NCI-H82 treated with DMSO at 0.1 percent for 48 hours (cell line): Measurements from ENCODE around the gene IL3RA.
"Not testable (repeated sequence)": the region's sequence is repeated elsewhere in the genome, so short reads cannot be mapped to it uniquely, and the experiment has no call there.

ENCODE experiments used
- DNase-seq: peaks from one replicate; lab custom pipeline; 2025; ENCODE audit not compliant: unreplicated experiment; lab: John Stamatoyannopoulos, UW

The IL3RA gene

GRCh38 chrX:1327651-1328304 lies 8.8 kb upstream of the IL3RA start:
- DNase-seq = no peak

- DNase-seq = no peak
Measured at GRCh38 chrX:1330605-1331004, 6.0 kb upstream of the IL3RA start.

DNA sequence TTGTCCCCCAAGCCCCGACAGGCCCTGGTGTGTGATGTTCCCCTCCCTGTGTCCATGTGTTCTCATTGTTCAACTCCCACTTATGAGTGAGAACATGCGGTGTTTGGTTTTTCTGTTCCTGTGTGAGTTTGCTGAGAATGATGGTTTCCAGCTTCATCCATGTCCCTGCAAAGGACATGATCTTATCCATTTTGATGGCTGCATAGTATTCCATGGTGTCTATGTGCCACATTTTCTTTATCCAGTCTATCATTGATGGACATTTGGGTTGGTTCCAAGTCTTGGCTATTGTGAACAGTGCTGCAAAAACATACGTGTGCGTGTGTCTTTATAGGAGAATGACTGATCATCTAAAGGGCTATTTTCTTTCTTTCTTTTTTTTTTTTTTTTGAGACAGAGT lies 4.2 kb upstream of the IL3RA start:
- DNase-seq = not testable (repeated sequence)

- DNase-seq = no peak
Measured at GRCh38 chrX:1334854-1335253, 1.7 kb upstream of the IL3RA start.

GRCh38 chrX:1336948-1337779 lies 579 bp downstream of the IL3RA start:
- no peak for DNase-seq

- DNase-seq = no peak
Measured at GRCh38 chrX:1341545-1342184, 5.1 kb downstream of the IL3RA start.

GRCh38 chrX:1349606-1350005 lies 13.0 kb downstream of the IL3RA start:
- DNase-seq = not testable (repeated sequence)

GRCh38 chrX:1351981-1352714 lies 15.6 kb downstream of the IL3RA start:
- no peak for DNase-seq

DNA sequence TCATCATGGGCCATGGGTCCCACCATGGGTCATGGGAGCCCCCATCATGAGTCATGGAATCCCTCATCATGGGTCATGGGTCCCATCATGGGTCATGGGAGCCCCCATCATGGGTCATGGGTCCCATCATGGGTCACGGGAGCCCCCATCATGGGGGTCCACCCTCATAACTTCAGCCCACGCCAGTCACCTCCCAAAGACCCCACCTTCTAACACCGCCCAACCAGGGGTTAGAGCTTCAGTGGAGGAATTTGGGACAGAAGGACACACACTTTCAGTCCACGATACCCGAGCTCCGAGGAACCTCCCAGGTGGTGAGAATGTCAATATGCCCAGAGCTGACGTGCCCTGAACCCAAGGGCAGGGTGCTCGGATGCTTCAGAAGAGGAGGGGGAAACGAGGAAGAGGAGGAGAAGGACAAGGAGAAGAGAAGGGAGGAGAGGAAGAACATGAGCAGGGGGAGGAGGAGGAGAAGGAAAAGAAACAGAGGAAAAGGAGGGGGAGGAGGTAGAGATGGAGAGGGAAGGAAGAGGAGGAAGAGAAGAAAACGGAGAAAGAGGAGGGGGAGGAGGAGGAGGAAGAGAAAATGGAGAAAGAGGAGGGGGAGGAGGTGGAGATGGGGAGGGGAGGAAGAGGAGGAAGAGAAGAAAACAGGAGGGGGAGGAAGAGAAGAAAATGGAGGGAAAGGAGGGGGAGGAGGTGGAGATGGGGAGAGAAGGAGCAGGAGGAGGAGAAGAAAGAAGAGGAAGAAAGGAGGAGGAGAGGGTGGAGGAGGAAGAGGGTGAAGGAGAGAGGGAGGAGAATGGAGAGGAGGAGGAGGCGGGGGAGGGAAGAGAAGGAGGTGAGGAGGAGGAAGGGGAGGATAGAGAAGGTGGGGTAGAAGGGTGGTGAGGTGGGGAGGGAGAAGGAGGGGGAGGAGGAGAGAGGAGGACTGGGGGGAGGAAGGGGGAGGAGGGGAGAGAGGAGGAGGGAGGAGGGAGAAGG lies 17.7 kb downstream of the IL3RA start:
- no peak for DNase-seq

DNA sequence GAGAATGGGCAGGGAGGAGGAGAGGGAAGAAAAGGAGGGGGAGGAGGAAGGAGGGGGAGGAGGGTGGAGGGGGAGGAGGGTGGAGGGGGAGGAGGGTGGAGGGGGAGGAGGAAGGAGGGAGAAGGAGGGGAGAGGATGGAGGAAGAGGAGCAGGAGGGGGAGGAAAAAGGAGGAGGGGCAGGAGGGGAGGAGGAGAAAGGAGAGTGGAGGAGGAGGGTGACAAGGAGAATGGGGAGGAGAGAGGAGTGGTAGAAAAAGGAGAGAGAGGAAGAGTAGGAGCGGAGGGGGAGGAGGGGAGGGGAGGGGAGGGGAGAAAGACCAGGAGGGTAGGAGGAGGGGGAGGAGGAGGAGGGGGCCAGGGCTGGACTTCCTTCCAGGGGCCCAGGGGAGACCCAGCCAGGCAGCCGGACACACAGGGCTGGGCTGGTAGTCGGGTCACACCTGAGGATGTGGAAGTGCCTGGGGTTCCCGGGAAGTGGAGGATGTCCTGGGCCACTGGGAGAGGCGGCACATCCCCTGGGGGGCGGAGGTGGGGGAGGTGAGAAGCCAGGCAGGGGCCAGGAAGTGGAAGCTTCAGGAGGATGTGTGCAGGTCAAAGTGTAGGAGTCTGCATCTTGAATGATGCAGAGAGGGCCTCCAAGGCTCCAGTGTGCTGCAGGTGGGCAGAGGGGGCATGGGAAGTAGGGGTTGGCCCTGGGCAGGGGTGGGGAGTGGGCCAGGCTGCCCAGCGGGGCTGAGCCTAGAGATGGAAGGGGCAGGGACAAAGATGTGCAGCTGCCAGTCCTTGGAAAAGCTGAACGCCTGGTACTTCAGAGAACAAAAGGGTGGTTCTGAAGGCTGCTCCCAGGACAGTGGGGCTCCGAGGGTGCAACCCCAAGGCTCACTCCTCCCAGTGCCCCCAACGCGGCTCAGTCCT lies 18.8 kb downstream of the IL3RA start:
- DNase-seq = no peak

DNA sequence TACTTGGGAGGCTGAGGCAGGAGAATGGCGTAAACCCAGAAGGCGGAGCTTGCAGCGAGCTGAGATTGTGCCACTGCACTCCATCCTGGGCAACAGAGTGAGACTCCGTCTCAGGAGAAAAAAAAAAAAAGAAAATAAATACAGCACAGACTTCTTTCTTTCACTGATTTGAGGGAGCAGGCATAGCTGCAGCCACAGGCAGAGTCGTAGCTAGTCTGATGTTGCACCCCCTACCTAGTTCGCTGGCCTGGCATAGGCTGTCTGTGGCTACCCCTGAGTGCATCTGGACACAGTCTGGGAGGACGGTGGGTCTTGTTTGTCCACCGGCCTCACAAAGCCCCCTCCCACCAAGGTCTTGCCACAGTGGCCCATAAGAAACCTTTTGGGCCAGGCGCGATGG lies 21.4 kb downstream of the IL3RA start:
- no peak for DNase-seq

- no peak for DNase-seq
Measured at GRCh38 chrX:1358793-1359476, 22.4 kb downstream of the IL3RA start.

GRCh38 chrX:1359477-1359873 lies 22.9 kb downstream of the IL3RA start:
- no peak for DNase-seq

DNA sequence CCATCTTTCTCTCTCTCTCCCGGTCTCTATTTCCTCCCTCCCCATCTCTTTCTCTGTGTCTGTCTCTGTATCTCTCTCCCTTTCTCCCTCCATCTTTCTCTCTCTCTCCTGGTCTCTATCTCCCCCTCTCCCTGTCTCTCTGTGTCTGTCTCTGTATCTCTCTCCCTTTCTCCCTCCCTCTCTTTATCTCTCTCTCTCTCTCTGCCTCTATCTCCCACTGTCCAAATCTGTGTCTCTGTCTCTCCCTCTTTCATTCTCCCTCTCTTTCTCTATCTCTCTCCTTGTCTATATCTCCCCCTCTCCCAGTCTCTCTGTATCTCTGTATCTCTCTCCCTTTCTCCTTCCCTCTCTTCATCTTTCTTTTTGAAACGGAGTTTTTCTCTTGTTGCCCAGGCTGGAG lies 23.6 kb downstream of the IL3RA start:
- DNase-seq = no peak

DNA sequence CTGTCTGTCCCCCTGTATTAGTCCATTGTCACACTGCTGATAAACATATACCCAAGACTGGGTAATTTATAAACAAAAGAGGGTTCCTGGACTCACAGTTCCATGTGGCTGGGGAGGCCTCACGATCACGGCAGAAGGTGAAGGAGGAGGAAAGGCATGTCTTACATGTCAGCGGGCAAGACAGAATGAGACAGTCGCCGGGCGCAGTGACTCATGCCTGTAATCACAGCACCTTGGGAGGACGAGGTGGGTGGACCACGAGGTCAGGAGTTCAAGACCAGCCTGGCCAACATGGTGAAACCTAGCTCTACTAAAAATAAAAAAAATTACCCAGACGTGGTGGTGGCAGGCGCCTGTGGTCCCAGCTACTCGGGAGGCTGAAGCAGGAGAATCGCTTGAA lies 24.7 kb downstream of the IL3RA start:
- DNase-seq = no peak

DNA sequence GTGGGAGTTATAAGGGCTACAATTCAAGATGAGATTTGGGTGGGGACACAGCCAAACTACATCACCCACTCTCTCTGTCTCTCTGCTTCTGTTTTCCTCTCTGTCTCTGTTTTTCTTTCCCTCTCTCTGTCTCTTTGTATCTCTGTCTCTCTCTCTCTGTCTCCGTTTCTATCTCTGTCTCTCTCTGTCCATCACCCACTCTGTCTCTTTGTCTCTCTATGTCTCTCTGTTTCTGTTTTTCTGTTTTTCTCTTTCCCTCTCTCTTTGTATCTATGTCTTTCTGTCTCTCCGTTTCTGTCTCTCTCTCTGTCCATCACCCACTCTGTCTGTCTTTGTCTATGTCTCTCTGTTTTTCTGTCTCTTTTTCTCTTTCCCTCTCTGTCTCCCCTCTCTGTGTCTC lies 25.3 kb downstream of the IL3RA start:
- no peak for DNase-seq

- not testable (repeated sequence) for DNase-seq
Measured at GRCh38 chrX:1366363-1366762, 29.8 kb downstream of the IL3RA start.

- no peak for DNase-seq
Measured at GRCh38 chrX:1368385-1368698, 31.8 kb downstream of the IL3RA start.

DNA sequence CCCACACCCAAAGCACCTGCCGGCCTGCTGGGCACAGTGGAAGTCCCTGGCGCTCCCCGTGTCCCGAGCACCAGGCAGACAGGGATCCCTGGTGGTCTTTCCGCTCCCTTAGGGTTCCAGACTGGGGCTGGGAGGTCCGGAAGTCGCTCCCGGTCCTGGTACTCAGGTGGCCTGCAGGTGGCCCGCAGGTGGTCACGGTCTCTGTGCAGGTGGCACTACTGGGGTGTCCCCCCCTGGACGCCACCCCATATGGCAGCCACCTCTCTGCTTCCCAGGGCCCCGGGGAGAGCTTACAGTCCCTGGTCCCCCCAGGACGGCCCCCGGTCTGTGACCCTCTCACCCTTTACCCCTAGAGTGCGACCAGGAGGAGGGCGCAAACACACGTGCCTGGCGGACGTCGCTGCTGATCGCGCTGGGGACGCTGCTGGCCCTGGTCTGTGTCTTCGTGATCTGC lies 41.7 kb downstream of the IL3RA start:
- no peak for DNase-seq
